SK-N-SH treated with all-trans-retinoic acid at 6 μM for 48 hours (cell line): ENCODE measurements around the gene SART1.

Experiments used
- CREB5 ChIP-seq: fragments of 250-450 bp; sonication (Bioruptor Pico); IDR thresholded peaks from 2 replicates; pipeline ENCODE4 v1.5.1; 2020; ENCODE audit warnings: low read depth, mild to moderate bottlenecking, moderate library complexity
- GLIS3 ChIP-seq: fragments of 250-450 bp; sonication (Bioruptor Pico); IDR thresholded peaks from 2 replicates; pipeline ENCODE4 v1.5.0; 2020; ENCODE audit warnings: mild to moderate bottlenecking, moderate library complexity
- ISL1 ChIP-seq: fragments of 250-450 bp; sonication (Bioruptor Pico); IDR thresholded peaks from 2 replicates; pipeline ENCODE4 v2.1.2; 2022; ENCODE audit warnings: mild to moderate bottlenecking, moderate library complexity
- OSR1 ChIP-seq: fragments of 250-450 bp; sonication (Bioruptor Pico); IDR thresholded peaks from 2 replicates; pipeline ENCODE4 v1.8.0; 2022; ENCODE audit warnings: moderate library complexity, mild to moderate bottlenecking, inconsistent platforms
- PATZ1 ChIP-seq: fragments of 250-450 bp; sonication (Bioruptor Pico); IDR thresholded peaks from 2 replicates; pipeline ENCODE4 v1.8.0; 2020; ENCODE audit warnings: mild to moderate bottlenecking, moderate library complexity, borderline replicate concordance
- RARB ChIP-seq: fragments of 250-450 bp; sonication (Bioruptor Pico); IDR thresholded peaks from 2 replicates; pipeline ENCODE4 v1.8.0; 2021; ENCODE audit warnings: mild to moderate bottlenecking, moderate library complexity
- SNAI2 ChIP-seq: fragments of 250-450 bp; sonication (Bioruptor Pico); IDR thresholded peaks from 2 replicates; pipeline ENCODE4 v1.5.0; 2020; ENCODE audit warnings: mild to moderate bottlenecking, moderate library complexity
- TOX ChIP-seq: fragments of 250-450 bp; sonication (Bioruptor Pico); IDR thresholded peaks from 2 replicates; pipeline ENCODE4 v1.8.0; 2021; ENCODE audit warnings: mild to moderate bottlenecking, moderate library complexity, borderline replicate concordance
- ZFP3 ChIP-seq: fragments of 250-450 bp; sonication (Bioruptor Pico); IDR thresholded peaks from 2 replicates; pipeline ENCODE4 v1.5.0; 2020; ENCODE audit warnings: mild to moderate bottlenecking, moderate library complexity
- ZNF565 ChIP-seq: fragments of 450-650 bp; formaldehyde crosslinking; conservative IDR thresholded peaks from 2 replicates; pipeline ENCODE4 v1.5.0; 2020; ENCODE audit warnings: low read depth, mild to moderate bottlenecking, moderate library complexity
- ZNF70 ChIP-seq: fragments of 450-650 bp; formaldehyde crosslinking; IDR thresholded peaks from 2 replicates; pipeline ENCODE4 v1.5.0; 2020; ENCODE audit warnings: mild to moderate bottlenecking, moderate library complexity

GRCh38 chr11:65932558-65932919 lies 29.0 kb upstream of the SART1 start:
- TF ChIP-seq PATZ1 (CRISPR knock-in tag) (no peak), SNAI2 (no peak), ISL1 (CRISPR knock-in tag) (no peak), RARB (CRISPR knock-in tag) (no peak), ZFP3 (no peak), ZNF70 (CRISPR knock-in tag) (no peak), CREB5 (CRISPR knock-in tag) (no peak), GLIS3 (CRISPR knock-in tag) (no peak), ZNF565 (no peak), OSR1 (CRISPR knock-in tag) (no peak), TOX (no peak)
